ENCODE results near the gene MLH1. TPM values are rescaled to one million over a fixed set of nuclear protein-coding genes. Genes with fewer than 3 reads are reported as not detected.

MLH1 gene
- total RNA-seq, 1 donor from 2014 or later: 56.4 TPM

DNA sequence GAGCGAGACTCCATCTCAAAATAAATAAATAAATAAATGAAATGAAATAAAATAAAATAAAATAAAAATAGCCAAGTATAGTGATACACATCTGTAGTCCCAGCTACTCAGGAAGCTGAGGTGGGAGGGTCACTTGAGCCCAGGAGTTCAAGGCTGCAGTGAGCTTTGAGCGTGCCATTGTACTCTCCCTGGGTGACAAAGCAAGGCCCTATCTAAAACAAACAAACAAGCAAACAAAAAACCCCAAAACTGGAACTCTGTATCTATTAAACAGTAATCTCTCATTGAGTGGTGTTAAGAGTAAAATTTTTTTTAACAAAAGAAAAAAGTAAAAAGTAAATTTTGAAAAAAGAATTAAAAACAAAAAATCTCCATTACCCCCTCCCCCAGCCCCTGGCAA, 21.2 kb upstream of the MLH1 start:
- intact Hi-C loops (cut with micrococcal nuclease): no loop called here

- intact Hi-C loops (cut with micrococcal nuclease): no loop called here
Measured at GRCh38 chr3:36973139-36973538, 20.2 kb upstream of the MLH1 start.

GRCh38 chr3:36981006-36981405, 12.3 kb upstream of the MLH1 start:
- intact Hi-C loops (cut with micrococcal nuclease): no loop called here

- intact Hi-C loops (cut with micrococcal nuclease): no loop called here
Measured at GRCh38 chr3:36988356-36988755, 5.0 kb upstream of the MLH1 start.

DNA sequence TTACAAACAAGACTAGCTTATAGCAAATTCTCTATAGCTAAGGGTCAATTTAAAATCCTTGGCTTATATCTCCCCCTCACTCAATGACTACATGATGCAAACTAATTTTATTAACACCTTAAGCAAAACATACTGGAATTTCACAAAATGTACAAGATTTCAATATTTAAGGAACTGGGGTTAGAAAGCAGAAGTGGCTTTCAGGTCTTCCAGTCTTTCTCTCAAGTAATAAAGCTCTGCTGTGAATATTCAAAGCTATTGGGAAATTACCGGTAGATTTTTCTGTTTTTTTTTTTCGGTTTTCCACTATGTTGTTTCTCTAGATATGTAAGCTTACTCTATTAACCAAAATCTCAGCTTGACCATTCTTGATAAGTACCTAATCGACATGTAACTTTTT, 4.3 kb upstream of the MLH1 start:
- intact Hi-C loops (cut with micrococcal nuclease): no loop called here

DNA sequence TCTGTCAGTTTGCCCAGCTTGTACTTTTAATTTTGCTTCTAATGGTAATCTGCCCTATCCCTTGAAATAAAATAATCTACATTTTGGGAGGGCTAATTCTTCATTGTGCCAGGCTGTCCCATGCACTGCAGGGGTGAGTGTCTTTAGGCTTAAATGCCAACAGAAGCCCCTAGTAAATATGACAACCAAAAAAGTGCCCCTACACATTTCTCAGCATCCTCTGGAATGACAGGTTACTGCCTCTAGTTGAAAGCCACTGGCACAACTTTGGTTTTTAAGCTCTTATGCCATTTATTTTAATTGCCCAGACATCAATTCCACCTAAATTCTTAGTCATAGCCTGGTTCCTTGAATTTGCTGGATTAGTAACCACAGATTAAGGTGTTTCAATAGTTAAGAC, 3.8 kb upstream of the MLH1 start:
- intact Hi-C loops (cut with micrococcal nuclease): no loop called here

- intact Hi-C loops (cut with micrococcal nuclease): no loop called here
Measured at GRCh38 chr3:36991147-36991546, 2.2 kb upstream of the MLH1 start.

GRCh38 chr3:36991923-36992805, 1.2 kb upstream of the MLH1 start:
- intact Hi-C loops (cut with micrococcal nuclease): loop anchor here (2.0 kb wide), 1 partner anchor 1173 kb away; the partner anchor contains the start of gene OXSR1

DNA sequence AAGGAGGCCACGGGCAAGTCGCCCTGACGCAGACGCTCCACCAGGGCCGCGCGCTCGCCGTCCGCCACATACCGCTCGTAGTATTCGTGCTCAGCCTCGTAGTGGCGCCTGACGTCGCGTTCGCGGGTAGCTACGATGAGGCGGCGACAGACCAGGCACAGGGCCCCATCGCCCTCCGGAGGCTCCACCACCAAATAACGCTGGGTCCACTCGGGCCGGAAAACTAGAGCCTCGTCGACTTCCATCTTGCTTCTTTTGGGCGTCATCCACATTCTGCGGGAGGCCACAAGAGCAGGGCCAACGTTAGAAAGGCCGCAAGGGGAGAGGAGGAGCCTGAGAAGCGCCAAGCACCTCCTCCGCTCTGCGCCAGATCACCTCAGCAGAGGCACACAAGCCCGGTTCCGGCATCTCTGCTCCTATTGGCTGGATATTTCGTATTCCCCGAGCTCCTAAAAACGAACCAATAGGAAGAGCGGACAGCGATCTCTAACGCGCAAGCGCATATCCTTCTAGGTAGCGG, 452 bp upstream of the MLH1 start, which contains the start of gene EPM2AIP1:
EPM2AIP1 (minus strand) TSS at position 326 of the 520 bp plus-strand sequence; CDS start at position 272, 54 bp downstream.
- intact Hi-C loops (cut with micrococcal nuclease): loop anchor here (1.0 to 2.0 kb wide), 4 partner anchors 23 to 1172 kb away; partner anchors contain the start of gene OXSR1

DNA sequence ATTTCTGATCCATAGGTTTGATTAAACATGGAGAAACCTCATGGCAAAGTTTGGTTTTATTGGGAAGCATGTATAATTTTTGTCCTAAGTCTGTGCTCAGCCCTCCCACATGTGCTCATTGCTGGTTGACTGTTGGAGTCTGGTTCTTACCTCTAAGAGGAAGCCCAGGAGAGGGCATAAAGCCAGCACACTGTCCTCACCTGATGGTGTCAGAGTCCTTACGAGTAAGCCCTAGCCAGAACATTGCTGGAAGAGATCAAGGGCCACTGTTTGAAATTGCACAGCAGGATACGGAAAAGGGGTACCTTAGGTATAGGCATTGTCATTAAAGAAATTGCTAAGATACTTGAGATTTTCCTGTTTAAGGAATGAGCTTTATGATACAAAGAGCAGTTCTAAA, 21.3 kb downstream of the MLH1 start:
- intact Hi-C loops (cut with micrococcal nuclease): no loop called here

GRCh38 chr3:37015642-37016041, 22.3 kb downstream of the MLH1 start:
- intact Hi-C loops (cut with micrococcal nuclease): no loop called here

DNA sequence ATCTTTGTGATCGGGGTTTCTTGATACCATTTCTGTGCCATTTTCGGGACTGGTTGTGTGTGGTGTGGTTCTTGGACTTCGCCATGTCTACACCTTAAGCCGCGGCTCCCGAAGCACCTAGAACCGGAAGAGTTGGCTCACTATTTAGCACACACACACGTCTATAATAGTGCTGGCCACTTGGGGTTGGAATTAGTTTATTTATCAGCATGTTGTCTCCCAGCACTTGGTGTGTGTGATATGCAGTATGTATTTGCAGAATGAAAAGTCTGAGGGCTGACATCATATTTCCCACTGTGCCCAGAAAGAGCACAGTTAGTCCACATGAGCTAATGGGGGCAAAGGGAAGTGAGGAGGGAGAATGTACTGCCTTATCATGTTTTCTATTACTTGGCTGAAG, 23.6 kb downstream of the MLH1 start:
- intact Hi-C loops (cut with micrococcal nuclease): no loop called here

DNA sequence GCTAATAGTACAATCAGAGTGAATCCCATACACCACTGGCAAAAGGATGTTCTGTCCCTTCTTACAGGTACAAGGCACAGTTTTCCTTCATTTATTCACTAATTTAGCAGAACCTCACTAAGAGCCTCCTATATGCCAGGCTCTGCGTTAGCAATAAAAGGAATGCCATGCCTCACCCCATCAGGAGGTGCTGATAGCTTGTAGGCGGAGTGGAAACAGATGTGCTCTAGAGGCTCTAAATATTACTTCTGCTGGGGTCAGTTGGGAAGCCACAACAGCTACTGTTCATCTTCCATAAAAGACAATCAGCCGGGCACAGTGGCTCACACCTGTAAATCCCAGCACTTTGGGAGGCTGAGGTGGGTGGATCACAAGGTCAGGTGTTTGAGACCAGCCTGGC, 24.4 kb downstream of the MLH1 start:
- intact Hi-C loops (cut with micrococcal nuclease): no loop called here

DNA sequence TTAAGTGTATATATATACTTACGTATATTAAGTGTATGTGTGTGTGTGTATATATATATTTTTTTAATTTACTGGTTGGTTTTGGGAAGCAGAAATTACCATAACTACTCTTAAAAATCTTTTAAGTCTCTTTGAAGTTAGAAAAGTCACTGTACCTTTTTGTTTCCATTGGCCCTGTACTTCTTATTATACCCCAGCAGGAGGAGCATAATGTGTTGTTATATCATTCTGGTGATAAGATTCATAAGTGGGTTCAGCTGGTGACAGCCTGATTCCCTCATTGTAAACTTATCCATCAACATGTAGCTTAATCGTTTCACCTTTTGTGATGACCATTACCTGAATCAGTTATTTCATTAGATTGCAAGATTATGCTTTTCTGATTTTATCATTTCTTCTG, 30.8 kb downstream of the MLH1 start:
- intact Hi-C loops (cut with micrococcal nuclease): loop anchor here (1.0 kb wide), 1 partner anchor 189 kb away; no protein-coding TSS in a partner anchor

DNA sequence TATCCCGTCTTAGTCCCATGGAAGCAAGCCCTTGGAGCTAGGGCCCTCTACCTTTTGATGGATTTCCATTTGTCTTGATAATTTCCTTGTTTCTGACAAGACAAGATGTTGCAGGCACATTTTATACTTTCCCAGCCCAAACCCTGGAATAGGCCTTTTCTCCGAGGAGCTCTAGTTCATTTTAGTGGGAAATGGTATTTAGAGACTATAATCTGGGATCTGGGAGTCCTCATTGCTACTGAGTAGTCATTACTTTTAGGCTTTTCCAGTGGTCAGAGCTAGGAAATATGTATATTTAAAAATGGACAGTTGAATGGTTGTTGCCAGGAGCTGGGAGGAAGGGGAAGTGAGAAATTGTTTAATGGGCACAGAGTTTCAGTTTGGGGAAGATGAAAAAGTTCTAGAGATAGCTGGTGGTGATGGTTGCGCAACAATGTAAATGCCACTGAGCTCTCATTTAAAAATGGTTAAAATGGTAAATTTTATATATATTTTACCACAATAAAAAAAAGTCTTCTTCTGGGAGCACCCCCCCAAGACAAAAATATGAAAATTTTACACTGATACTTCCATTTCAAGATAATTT, 31.6 kb downstream of the MLH1 start:
- intact Hi-C loops (cut with micrococcal nuclease): loop anchor here (1.0 kb wide), 1 partner anchor 188 kb away; no protein-coding TSS in a partner anchor

GRCh38 chr3:37025561-37026335, 32.4 kb downstream of the MLH1 start:
- intact Hi-C loops (cut with micrococcal nuclease): no loop called here

- intact Hi-C loops (cut with micrococcal nuclease): no loop called here
Measured at GRCh38 chr3:37026851-37027250, 33.5 kb downstream of the MLH1 start.

- intact Hi-C loops (cut with micrococcal nuclease): no loop called here
Measured at GRCh38 chr3:37028329-37028728, 35.0 kb downstream of the MLH1 start.

DNA sequence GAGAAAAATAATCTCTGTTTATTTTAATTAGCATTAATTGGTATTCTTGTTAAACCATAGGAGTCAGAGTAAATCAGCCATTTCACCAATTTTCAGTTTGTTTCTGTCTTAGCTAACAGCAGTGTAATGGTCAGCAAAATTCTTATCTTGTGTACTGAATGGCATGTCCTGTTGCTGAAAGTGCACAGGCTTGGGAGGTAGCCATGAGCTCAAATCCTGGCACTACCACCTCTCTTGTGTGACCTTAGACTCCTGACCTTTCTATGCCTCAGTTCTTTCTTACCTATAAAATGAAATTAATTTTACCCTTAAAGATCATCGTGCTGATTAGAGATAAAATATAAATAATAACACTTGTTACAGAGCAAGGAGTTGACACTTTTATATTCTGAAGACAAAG, 35.8 kb downstream of the MLH1 start:
- intact Hi-C loops (cut with micrococcal nuclease): no loop called here

GRCh38 chr3:37029516-37030163, 36.3 kb downstream of the MLH1 start:
- intact Hi-C loops (cut with micrococcal nuclease): no loop called here

- intact Hi-C loops (cut with micrococcal nuclease): no loop called here
Measured at GRCh38 chr3:37030588-37030987, 37.3 kb downstream of the MLH1 start.
